GM19025 (cell line): ENCODE data around the gene KIF2C.
"Not testable (repeated sequence)": the region's sequence is repeated elsewhere in the genome, so short reads cannot be mapped to it uniquely, and the experiment has no call there.

Experiments
- ATAC-seq: cut with Tn5 transposase; IDR thresholded peaks from one replicate; pipeline ENCODE4 v1.9.1; 2021; ENCODE audit warnings: mild to moderate bottlenecking, low read depth, moderate library complexity; ENCODE audit not compliant: unreplicated experiment

Gene KIF2C

DNA sequence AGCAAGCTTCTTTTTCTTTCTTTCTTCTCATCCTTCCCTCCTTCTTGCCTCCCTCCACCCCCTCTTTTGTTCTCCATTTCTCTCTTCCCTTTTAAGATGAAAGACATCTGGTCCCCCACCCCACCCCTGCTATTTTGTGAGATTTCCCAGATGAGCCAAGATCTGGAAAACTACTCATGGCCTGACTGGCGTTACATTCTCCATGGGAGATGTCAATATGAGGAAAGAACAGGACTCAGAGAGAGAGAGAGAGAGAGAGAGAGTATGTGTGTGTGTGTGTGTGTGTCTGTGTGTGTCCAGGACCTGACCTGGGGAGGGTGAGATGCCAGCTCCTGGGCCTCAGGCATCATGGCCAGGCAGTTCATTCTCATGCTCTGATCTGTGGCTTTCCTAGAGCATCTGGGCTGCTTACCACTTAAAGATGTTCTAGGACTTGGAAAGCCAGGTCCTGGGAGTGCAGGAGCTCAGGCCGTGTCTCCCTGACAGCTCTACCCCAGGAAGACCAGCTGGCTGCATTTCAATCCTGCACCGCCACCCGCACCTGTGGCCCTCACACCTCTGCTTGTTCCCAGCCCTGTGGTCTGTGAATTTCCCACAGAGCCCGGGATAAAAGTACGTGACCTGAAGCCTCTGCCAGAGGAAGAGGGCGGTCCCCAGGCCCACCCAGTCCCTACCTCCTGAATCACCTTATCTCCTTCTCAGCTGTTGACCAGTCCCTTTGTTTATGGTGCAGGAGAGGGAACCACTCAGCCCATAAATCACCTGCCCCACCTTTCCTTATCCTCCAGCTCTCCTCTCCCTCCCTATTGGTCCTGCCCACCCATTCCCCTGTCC lies 51.5 kb downstream of the KIF2C start:
- ATAC-seq: no peak

- ATAC-seq: no peak
Observed at GRCh38 chr1:44792736-44793502, 53.3 kb downstream of the KIF2C start.

DNA sequence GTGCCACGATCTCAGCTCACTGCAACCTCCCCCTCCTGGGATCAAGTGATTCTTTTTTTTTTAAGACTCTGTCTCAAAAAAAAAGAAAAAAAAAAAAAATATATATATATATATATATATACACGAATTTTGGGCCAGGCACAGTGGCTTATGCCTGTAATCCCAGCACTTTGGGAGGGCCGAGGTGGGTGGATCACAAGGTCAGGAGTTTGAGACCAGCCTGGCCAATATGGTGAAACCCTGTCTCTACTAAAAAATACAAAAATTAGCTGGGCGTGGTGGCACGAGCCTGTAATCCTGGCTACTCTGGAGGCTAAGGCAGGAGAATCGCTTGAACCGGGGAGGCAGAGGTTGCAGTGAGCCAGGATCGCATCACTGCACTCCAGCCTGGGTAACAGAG lies 58.2 kb downstream of the KIF2C start:
- ATAC-seq: not testable (repeated sequence)

DNA sequence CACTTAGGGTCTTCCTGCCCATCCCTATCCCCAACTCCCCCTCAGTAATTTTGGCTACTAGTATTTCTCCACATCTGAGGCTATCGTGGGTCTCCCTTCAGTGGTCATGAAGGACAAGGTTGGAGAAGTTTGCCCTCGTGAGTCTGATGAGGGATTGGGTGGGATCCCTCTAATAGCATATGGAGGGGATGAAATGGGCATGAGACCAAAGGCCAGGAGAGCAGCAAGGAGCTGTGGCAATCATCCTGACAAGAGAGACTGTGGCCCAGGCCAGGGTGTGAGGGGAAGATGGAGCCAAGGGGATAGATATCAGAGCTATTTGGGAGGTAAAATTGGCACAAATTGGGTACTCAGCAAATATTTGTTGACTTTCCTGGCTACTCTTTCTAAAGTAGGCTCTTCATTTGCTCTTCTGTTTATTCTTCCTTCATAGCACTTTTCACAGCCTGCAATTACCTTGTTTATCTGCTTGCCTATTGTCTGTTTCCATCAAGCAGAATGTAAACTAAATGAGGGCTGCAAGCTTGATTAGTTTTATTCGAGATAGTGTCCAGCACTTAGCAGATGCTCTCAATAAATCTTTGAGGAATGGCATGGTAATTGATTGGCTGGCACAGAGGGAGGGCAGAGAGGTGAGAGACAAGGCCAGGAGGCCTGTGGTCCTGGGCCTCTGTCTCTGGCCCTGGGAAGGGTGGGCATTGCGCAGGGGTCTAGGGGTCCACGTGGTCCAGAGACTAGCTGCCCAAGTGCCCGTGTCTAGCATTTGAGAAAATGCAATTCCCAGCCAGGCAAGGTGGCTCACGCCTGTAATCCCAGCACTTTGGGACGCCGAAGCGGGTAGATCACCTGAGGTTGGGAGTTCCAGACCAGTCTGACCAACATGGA lies 59.1 kb downstream of the KIF2C start:
- ATAC-seq: no peak

- ATAC-seq: peak; percentile 79
Observed at GRCh38 chr1:44799770-44800584, 60.3 kb downstream of the KIF2C start, which contains the start of gene PLK3. Gene PLK3 (plus strand): TSS chr1:44800377. CDS start chr1:44800464, 87 bp downstream.

DNA sequence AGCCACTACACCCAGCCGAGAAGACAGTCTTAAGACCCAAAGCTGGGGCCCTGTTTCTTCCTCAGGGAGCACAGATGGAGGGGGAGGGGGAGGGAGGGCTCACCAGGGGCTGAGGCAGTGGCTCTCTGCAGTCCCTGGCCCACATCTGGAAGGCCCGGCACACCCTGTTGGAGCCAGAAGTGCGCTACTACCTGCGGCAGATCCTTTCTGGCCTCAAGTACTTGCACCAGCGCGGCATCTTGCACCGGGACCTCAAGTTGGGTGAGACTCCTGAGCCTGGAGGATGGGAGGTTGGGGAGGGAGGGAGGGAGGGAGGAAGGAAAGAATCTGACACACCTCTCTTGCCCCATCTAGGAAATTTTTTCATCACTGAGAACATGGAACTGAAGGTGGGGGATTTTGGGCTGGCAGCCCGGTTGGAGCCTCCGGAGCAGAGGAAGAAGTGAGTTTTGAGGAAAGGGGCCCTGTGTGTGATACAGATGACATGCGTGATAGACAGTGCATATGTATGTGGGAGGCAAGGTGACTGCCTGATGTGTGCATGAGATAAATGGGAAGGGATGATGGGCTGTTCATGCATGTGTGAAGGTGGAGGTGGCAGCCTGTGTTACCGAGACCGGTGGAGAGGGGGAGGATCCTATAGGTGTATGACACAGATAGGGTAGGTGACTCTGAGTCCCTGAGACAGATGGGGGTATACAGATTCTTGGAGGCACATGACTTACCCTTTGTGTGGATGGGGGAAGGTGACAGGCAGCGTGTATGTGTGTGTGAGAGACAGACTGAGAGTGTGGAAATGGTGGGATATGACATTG lies 62.1 kb downstream of the KIF2C start:
- no peak for ATAC-seq

GRCh38 chr1:44802306-44803061 lies 62.8 kb downstream of the KIF2C start:
- no peak for ATAC-seq

GRCh38 chr1:44803062-44803311 lies 63.4 kb downstream of the KIF2C start:
- no peak for ATAC-seq

GRCh38 chr1:44803312-44804095 lies 63.9 kb downstream of the KIF2C start:
- ATAC-seq: no peak

DNA sequence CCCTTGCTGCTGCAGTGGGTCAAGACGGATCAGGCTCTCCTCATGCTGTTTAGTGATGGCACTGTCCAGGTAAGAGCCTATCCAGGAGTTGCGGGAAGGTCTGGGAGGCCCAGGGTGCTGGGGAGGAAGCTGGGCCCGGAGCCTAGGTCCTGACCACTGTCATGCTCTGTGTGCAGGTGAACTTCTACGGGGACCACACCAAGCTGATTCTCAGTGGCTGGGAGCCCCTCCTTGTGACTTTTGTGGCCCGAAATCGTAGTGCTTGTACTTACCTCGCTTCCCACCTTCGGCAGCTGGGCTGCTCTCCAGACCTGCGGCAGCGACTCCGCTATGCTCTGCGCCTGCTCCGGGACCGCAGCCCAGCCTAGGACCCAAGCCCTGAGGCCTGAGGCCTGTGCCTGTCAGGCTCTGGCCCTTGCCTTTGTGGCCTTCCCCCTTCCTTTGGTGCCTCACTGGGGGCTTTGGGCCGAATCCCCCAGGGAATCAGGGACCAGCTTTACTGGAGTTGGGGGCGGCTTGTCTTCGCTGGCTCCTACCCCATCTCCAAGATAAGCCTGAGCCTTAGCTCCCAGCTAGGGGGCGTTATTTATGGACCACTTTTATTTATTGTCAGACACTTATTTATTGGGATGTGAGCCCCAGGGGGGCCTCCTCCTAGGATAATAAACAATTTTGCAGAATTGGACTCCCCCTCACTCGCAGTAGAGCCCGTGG lies 65.8 kb downstream of the KIF2C start:
- no peak for ATAC-seq

GRCh38 chr1:44806025-44806703 lies 66.5 kb downstream of the KIF2C start:
- ATAC-seq: no peak

DNA sequence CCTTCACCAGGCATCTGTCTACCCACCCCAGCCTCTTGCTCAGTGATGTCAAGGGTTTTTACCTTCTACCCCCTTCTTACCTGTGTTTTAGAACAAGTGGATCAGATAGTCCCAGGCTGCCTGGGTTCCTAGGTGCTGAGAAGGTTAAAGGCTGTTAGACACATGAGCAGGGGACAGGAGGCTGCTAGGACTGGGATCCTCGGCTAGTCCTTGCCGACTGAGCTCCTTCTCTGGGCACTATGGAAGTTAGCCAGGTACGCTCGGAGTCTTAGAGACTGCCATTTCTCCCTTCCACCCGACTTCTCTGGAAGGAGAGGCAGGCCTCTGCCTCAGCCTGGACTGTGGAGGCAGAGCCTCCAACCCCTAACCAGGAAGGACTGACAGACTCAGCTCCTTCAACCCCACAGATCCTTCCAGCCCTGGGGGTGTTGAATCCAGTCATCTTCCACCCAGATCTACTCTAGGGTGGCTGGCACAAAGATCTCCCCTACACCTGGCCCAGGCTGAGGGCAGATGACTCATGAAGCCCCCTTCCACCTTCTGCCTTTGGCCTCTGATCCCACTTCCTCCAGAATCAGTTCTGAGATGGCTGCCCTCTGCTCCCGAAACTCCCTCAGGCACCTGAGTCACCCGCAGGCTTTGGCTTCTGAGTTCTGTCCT lies 67.2 kb downstream of the KIF2C start, which contains the start of gene DYNLT4:
Gene DYNLT4 (minus strand): TSS at position 648 of the 660 bp plus-strand sequence. CDS start 683 bp downstream, outside the sequence.
- ATAC-seq: no peak

GRCh38 chr1:44807364-44808062 lies 67.9 kb downstream of the KIF2C start:
- ATAC-seq: peak; percentile 31

- ATAC-seq: peak; percentile 35
Observed at GRCh38 chr1:44808063-44808937, 68.7 kb downstream of the KIF2C start, which contains the start of gene BTBD19. Gene BTBD19 (plus strand): TSS chr1:44808523. CDS start chr1:44808821, 298 bp downstream.
